Uterus (tissue), 2 donors: ENCODE data around the gene DPEP2NB.

Experiments used
- CTCF ChIP-seq, 4 experiments: fragments of 200-600 bp in 2 of 4; fragments of 450-650 bp in 2 of 4; sonication (generic) in 2 of 4; IDR thresholded peaks; one replicate each; pipeline ENCODE4 v1.5.1; 2016 to 2019; ENCODE audit warnings: antibody characterized with exemption in 4 of 4, mild to moderate bottlenecking in 2 of 4, moderate library complexity in 1 of 4
- POLR2A ChIP-seq, 2 donors: fragments of 450-650 bp; IDR thresholded peaks; one replicate each; pipeline ENCODE4 v1.6.1; 2016; ENCODE audit warnings: antibody characterized with exemption in 2 of 2, mild to moderate bottlenecking in 1 of 2, moderate library complexity in 1 of 2

- no peak for TF ChIP-seq CTCF (IDR thresholded peaks at IDR 0.05)
- TF ChIP-seq POLR2A (IDR thresholded peaks at IDR 0.05) = no peak
Measured at GRCh38 chr16:67967958-67968399, 47.7 kb downstream of the DPEP2NB start.
